ENCODE results near the gene AMHR2.

The AMHR2 gene

DNA sequence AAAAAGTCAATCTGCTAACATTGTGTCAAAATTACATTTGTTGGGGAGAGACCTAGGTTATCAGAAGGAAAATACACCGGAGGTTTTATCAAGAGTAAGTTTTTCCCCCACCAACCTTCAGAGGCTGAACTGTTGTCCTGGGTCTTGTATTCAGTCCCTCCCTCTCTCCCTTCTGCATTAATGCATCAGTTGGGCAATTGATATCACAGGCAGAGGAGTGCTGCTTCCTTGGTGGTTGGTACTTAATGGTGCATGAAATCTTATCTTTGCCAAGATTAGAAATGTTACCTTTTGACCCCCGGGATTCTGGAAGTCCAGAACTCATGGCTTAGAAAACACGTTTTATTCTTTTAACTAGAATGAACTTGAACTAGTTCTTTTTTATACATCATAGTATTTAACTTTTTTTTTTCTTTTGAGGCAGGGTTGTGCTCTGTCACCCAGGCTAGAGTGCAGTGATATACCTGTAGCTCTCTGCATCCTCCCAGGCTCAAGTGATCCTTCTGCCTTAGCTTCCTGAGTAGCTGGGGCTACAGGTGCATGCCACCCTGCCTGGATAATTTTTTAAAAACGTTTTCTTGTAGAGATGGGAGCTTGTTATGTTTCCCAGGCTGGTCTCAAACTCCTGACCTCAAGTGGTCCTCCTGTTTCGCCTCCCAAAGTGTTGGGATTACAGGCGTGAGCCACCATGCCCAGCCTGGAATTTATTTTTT lies 33.2 kb downstream of the AMHR2 start:
- Mint-ChIP-seq H3K4me1 (peaks cover 44% of the 10 kb centered on the region), H3K9me3 (no peaks in the 10 kb centered on the region), H3K4me3 (no peak overlapping the region), H3K36me3 (peaks cover 100% of the 10 kb centered on the region), H3K27ac (no peak overlapping the region)
- ATAC-seq (no peak), DNase-seq (ENCODE audit: low spot score in 2 of 2) (no peak)

DNA sequence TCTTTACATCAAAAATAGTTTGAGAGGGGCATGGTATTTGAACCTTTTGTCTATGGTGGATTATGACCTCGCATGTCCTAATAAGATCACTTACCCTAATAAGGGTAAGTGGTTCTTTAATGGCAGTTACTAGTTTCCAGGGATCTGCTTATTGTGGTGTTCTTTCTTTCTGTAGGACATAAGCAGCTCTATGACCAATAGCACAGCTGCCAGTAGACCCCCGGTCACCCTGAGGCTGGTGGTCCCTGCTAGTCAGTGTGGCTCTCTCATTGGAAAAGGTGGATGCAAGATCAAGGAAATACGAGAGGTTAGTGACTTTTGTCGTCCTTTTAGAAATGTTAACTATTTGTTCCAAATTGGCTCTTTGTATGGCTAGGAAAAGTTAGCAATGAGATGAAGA lies 35.4 kb downstream of the AMHR2 start:
- DNase-seq (ENCODE audit: low spot score in 2 of 2) (no peak), ATAC-seq (no peak)
- Mint-ChIP-seq H3K27ac (no peak overlapping the region), H3K36me3 (peaks cover 100% of the 10 kb centered on the region), H3K4me3 (no peak overlapping the region), H3K4me1 (peaks cover 46% of the 10 kb centered on the region), H3K9me3 (no peaks in the 10 kb centered on the region)

DNA sequence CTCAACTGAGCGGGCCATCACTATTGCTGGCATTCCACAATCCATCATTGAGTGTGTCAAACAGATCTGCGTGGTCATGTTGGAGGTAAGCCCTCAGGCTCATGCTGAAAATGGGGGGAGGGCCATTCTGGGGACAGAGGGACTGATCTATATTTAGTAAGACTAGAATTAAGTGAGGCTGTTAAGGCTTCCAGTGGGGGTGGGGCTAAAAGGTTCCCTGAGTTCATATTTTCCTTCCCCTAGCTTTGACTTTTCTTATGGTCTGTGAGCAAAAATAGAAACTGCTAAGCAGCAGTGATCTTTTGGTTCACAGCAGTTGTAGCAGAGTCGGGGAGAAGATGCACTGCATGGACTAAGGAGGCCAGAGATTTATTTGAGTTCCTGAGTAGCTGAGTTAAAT lies 37.4 kb downstream of the AMHR2 start:
- peak overlapping the region; percentile 58 for H3K27ac Mint-ChIP-seq
- ATAC-seq, result no peak
- H3K36me3 Mint-ChIP-seq, result peaks cover 100% of the 10 kb centered on the region
- no peaks in the 10 kb centered on the region for H3K9me3 Mint-ChIP-seq
- no peak overlapping the region for H3K4me3 Mint-ChIP-seq
- no peak for DNase-seq (ENCODE audit: low spot score in 2 of 2)
- H3K4me1 Mint-ChIP-seq, result peaks cover 36% of the 10 kb centered on the region

DNA sequence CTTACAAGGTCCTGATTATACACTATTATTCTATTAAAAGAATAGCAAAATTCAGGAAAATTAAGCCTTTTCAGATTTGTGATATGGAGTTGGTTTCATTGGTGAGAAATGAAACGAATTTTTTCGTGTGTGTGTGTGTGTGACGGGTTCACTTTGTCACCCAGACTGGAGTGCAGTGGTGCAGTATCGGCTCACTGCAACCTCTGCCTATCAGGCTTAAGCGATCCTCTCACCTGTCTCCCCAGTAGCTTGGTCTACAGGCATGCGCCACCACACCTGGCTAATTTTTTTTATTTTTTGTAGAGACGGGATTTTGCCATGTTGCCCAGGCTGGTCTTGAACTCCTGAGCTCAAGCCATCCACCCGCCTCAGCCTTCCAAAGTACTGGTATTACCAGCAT lies 37.9 kb downstream of the AMHR2 start:
- ATAC-seq (no peak), DNase-seq (ENCODE audit: low spot score in 2 of 2) (no peak)
- Mint-ChIP-seq H3K4me1 (peaks cover 38% of the 10 kb centered on the region), H3K9me3 (no peaks in the 10 kb centered on the region), H3K36me3 (peaks cover 100% of the 10 kb centered on the region), H3K4me3 (no peak overlapping the region), H3K27ac (peak overlapping the region; percentile 58)

DNA sequence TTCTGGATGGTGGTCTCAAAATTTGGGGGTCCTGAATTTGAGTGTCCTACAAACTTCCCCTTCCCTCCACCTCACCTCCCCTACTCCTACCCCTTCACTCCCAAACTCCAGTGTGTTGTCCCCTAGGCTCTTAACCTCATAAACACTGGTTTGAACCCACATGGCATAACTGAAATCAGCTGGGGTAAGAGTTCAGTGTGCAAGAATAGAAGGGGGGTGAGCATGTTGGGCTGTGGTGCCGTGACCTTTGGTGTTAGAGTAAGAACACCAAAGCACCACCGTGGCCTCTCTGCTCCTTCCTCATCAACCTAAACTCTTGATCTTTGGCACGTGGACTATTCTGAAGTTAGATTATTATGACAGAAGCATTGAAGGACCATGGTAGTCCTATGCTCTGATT lies 39.3 kb downstream of the AMHR2 start:
- Mint-ChIP-seq H3K4me1 (peaks cover 43% of the 10 kb centered on the region), H3K36me3 (peaks cover 100% of the 10 kb centered on the region), H3K9me3 (no peaks in the 10 kb centered on the region), H3K27ac (peak overlapping the region; percentile 6), H3K4me3 (no peak overlapping the region)
- DNase-seq (ENCODE audit: low spot score in 2 of 2) (no peak), ATAC-seq (no peak)

DNA sequence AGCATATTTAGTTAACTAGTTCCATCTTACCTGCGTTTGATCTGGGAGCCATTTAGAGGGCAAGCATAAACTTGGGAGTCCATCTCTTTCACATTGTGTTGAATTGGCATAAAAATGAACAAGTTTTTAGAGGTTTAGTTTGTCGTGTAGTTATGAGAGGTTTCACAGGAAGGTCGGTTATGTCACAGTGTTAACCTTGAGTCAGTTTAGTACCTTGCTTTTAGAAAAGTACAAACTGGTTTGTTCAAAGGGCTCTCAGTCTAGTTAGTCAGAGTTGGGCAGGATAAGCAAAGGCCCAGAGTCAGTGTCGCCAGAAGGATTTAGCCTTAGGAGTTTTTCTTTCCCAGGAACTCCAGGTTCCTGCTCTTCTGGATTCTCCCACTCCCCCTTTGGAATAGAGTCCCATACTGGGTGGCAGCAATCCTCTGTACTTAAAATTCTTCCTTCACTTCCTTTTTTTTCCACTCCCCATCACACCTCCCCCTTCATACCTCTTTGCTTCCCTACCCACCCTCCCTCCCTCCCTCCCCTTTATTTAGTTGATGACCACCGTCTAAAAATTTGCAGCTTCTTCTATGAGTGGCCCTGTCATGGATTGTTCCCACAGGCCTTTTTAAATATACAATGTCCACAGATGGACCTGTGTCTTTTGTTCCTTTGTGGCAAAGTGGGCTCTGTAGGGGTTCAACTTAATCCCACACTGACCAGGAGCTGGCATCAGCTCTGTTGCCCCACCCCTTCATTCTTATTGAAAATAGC lies 40.3 kb downstream of the AMHR2 start:
- peak overlapping the region; percentile 6 for H3K27ac Mint-ChIP-seq
- H3K36me3 Mint-ChIP-seq, result peaks cover 100% of the 10 kb centered on the region
- DNase-seq (ENCODE audit: low spot score in 2 of 2), result no peak
- peaks cover 38% of the 10 kb centered on the region for H3K4me1 Mint-ChIP-seq
- H3K4me3 Mint-ChIP-seq, result no peak overlapping the region
- H3K9me3 Mint-ChIP-seq, result no peaks in the 10 kb centered on the region
- peak; percentile 51 for ATAC-seq

DNA sequence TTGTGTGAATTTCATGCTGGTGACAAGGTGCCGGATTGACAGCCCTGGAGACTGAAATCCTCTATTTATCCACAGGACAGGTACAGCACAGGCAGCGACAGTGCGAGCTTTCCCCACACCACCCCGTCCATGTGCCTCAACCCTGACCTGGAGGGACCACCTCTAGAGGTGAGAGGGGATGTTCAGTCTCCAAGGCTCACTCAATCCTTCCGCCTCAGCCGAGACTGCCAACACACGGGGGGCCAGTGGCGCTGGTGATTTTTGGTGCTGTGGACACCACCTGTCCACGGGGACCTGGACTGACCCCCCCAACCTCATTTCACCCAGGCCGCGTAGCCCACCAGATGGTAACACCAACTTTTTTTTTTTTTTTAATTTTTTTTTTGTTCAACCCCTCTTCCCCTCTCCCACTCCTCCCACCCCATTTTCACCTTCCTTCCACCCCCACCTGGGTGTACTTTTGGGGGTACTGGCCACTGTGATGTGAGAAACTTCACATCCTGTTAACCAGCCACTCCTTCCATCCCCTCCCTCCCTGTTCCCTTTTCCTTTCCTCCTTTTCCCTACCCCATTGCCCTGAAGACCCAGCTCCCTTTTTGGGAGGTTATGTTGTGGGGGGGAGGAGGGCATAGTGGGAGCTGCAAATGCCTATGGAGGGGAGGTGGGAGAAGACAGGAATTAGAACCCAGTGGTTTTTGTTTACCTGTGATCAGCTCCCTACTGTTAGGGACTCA lies 41.2 kb downstream of the AMHR2 start:
- Mint-ChIP-seq H3K36me3 (peaks cover 100% of the 10 kb centered on the region), H3K27ac (peak overlapping the region; percentile 62), H3K4me1 (peaks cover 38% of the 10 kb centered on the region), H3K4me3 (no peak overlapping the region), H3K9me3 (no peaks in the 10 kb centered on the region)
- DNase-seq (ENCODE audit: low spot score in 2 of 2), result no peak
- ATAC-seq, result no peak

DNA sequence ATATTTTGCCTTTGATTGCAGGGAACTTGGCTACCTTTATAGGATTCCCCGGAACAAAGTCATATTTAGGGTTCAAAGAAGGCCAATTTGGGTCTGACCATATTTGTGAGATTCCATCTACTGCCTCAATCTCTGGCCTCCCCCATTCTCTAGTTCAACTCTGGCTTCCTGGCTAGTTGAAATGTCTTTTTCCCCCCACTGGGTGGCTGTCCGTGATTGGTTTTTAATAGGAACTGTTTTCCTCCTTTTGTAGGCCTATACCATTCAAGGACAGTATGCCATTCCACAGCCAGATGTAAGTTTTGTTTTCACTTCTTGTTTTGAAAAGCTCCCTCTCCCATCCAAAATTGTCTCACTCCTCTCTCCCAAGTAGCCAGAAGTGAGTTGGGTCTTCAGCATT lies 42.0 kb downstream of the AMHR2 start:
- Mint-ChIP-seq H3K4me1 (peaks cover 32% of the 10 kb centered on the region), H3K27ac (peak overlapping the region; percentile 62), H3K4me3 (no peak overlapping the region), H3K9me3 (no peaks in the 10 kb centered on the region), H3K36me3 (peaks cover 100% of the 10 kb centered on the region)
- ATAC-seq (no peak), DNase-seq (ENCODE audit: low spot score in 2 of 2) (no peak)

DNA sequence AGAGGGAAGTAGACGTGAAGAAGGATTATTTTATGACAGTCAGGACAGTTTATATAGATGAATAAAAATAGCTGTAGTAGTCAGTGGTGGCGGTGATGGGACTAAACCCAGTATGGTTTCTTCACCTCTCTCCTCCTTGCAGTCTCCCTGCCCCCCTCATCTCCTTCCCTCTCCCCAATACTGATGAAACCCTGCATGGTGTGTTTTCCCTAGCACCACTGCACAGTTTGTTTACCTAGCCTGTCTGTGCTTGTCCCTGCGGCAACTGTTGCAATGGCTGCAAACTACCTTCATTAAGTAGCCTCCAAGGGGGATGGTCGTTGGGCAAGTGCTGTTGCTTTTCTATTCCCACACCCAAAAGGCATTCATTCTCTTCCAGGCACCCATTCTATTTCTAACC lies 43.0 kb downstream of the AMHR2 start:
- H3K4me1 Mint-ChIP-seq, result peaks cover 35% of the 10 kb centered on the region
- H3K36me3 Mint-ChIP-seq, result peaks cover 100% of the 10 kb centered on the region
- H3K27ac Mint-ChIP-seq, result peak overlapping the region; percentile 20
- DNase-seq (ENCODE audit: low spot score in 2 of 2), result no peak
- ATAC-seq, result no peak
- H3K4me3 Mint-ChIP-seq, result no peak overlapping the region
- H3K9me3 Mint-ChIP-seq, result no peaks in the 10 kb centered on the region

DNA sequence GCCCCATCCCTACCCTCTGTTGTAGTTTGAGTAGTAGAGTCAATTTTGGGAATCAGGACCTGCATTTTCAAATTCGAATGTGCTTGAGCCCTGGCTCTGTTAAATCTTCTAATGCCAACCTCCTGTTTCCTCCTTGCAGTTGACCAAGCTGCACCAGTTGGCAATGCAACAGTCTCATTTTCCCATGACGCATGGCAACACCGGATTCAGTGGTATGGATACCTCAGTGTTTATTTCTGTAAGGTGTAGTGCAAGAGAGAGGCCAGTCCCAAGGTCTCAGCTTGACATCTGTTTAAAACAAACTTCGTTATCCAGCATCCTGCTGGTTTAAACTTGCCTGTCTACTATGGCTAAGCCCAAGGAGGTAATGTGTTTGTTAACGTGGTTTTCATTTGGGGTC lies 43.4 kb downstream of the AMHR2 start:
- Mint-ChIP-seq H3K4me1 (peaks cover 38% of the 10 kb centered on the region), H3K4me3 (no peak overlapping the region), H3K27ac (peak overlapping the region; percentile 20), H3K36me3 (peaks cover 100% of the 10 kb centered on the region), H3K9me3 (no peaks in the 10 kb centered on the region)
- ATAC-seq, result no peak
- no peak for DNase-seq (ENCODE audit: low spot score in 2 of 2)

DNA sequence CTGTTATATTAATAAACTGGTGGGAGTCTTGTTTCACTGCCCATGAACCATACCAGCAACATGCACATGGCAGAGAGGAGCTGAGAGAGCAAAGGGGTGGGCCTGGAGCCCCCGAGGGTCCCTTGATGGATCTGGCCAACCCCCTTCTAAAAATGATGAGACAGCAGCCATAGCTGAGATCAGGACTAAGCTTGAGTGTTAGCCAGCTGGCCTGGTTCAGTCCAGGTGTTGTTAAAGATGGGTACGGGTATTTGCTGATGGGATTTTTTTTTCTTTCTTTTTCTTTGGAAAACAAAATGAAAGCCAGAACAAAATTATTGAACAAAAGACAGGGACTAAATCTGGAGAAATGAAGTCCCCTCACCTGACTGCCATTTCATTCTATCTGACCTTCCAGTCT lies 44.2 kb downstream of the AMHR2 start:
- H3K27ac Mint-ChIP-seq, result peak overlapping the region; percentile 20
- no peak overlapping the region for H3K4me3 Mint-ChIP-seq
- DNase-seq (ENCODE audit: low spot score in 2 of 2), result no peak
- H3K4me1 Mint-ChIP-seq, result peaks cover 39% of the 10 kb centered on the region
- no peaks in the 10 kb centered on the region for H3K9me3 Mint-ChIP-seq
- H3K36me3 Mint-ChIP-seq, result peaks cover 100% of the 10 kb centered on the region
- ATAC-seq, result no peak

DNA sequence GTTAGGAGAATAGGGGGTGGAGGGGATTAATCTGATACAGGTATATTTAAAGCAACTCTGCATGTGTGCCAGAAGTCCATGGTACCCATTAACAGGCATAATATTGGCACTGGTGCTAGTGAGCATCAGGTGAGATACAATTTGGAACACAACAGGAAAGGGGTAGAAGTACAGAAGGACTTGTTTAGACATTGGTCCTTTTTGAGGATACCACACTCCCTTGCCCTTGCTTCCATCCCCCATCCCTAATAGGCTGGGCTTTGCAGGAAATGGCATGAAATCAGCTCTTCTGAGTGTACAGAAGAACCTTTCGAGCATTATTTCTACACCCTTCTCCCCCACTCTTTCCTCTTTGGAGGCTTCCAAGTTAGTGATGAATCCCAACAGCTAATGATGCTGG lies 44.6 kb downstream of the AMHR2 start:
- peak overlapping the region; percentile 20 for H3K27ac Mint-ChIP-seq

DNA sequence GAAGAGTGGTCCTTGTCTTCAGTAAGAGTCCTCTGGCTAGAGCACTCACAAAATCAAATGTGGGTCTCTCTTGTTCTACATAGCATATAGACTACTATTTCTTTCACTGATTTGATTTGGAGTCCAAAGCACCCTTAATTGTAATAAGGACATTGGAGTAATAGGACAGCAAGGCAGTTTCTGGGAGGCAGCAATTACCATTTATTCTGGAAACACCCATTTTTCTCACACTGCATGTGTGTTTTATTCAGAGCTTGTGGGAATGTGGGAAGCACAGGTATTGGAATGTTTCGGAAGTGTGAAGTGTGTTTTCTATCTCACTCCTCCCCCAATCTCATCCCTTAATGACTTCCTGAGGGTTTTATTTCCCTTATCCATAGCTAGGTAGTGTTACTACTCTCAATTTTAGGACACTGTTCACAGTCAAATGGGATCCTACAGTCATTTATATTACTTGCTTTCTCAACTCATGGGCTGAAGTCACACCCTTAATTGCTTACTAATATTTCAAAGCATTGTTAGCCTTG lies 48.5 kb downstream of the AMHR2 start:
- ATAC-seq (no peak), DNase-seq (ENCODE audit: low spot score in 2 of 2) (no peak)
- Mint-ChIP-seq H3K27ac (peak overlapping the region; percentile 96), H3K4me3 (peak overlapping the region; percentile 73), H3K4me1 (peaks cover 52% of the 10 kb centered on the region), H3K9me3 (no peaks in the 10 kb centered on the region), H3K36me3 (peaks cover 100% of the 10 kb centered on the region)

More for the DNA sequence above, 44.6 kb downstream of the AMHR2 start:
- no peak for ATAC-seq
- H3K36me3 Mint-ChIP-seq, result peaks cover 100% of the 10 kb centered on the region
- no peaks in the 10 kb centered on the region for H3K9me3 Mint-ChIP-seq
- DNase-seq (ENCODE audit: low spot score in 2 of 2), result no peak
- no peak overlapping the region for H3K4me3 Mint-ChIP-seq
- H3K4me1 Mint-ChIP-seq, result peaks cover 40% of the 10 kb centered on the region

DNA sequence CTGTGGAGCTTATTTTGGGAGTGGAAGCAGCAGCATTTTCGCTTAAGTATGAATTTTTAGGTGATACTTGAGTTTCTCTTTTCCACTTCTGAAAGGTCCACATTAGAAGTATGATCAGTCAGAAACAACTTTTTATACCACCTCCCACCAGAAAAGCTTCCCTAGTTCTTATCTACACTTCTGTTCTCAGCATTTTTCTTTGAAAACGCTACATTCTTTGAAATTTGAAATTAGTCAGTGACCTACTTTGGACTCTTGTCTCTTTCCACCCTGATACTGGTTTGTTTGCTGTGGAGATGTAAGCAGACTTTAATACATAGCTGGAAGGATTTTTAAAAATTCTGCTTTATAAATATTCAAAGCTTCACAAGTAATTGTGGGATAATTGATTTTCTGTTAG lies 50.4 kb downstream of the AMHR2 start:
- ATAC-seq, result peak; percentile 71
- no peak for DNase-seq (ENCODE audit: low spot score in 2 of 2)
- H3K9me3 Mint-ChIP-seq, result no peaks in the 10 kb centered on the region
- peak overlapping the region; percentile 73 for H3K4me3 Mint-ChIP-seq
- peaks cover 52% of the 10 kb centered on the region for H3K4me1 Mint-ChIP-seq
- H3K36me3 Mint-ChIP-seq, result peaks cover 100% of the 10 kb centered on the region
- peak overlapping the region; percentile 96 for H3K27ac Mint-ChIP-seq

DNA sequence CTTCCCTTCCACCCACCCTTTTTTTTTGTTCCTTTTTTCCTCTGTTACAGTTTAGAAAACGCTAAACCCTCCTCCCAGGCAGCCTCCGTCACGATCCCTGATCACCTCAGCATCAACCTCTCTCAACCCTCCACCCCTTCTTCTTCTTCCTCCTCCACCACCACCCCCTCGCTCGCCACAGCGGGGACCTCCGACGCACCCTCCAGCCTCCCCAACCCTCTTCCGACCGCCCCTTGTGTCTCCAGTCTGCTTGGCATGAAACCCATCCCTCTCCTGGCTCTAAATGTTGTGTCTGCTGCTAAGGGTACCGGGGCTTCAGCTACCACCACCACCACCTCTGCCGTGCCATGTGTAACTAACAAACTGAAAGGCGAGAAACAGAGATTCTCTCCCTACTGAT lies 51.2 kb downstream of the AMHR2 start:
- Mint-ChIP-seq H3K9me3 (no peaks in the 10 kb centered on the region), H3K4me3 (peak overlapping the region; percentile 73), H3K27ac (peak overlapping the region; percentile 96), H3K36me3 (peaks cover 100% of the 10 kb centered on the region), H3K4me1 (peaks cover 52% of the 10 kb centered on the region)
- ATAC-seq (peak; percentile 35), DNase-seq (ENCODE audit: low spot score in 2 of 2) (no peak)
